Lung (tissue), 12 donors: ENCODE data around the gene ARHGAP9. TPM values are rescaled to one million over a fixed set of nuclear protein-coding genes. Genes with fewer than 3 reads are reported as not detected.

Source experiments
- ATAC-seq: fragments of 200-7000 bp; cut with Tn5 transposase; one replicate; pipeline ENCODE4 v1.9.1; 2020; ENCODE audit warnings: moderate number of reproducible peaks; ENCODE audit not compliant: insufficient read depth, low FRiP score
- DNase-seq, 3 donors: peaks; one replicate each; pipeline ENCODE4 v3.0.0-alpha.2; 2013 to 2017
- H3K27ac ChIP-seq, 2 donors: one replicate each; pipeline ENCODE4 v1.5.1; 2013; ENCODE audit warnings: mild to moderate bottlenecking in 2 of 2, moderate library complexity in 2 of 2, control low read depth in 1 of 2, inconsistent platforms in 1 of 2, low read depth in 1 of 2, low read length in 1 of 2
- H3K27me3 ChIP-seq, 3 donors: one replicate each; pipeline ENCODE4 v1.5.1; 2013; ENCODE audit warnings: low read length in 2 of 3; ENCODE audit not compliant: control insufficient read depth in 3 of 3, insufficient read depth in 3 of 3
- H3K36me3 ChIP-seq, 4 donors: one replicate each; pipeline ENCODE4 v1.5.1; 2013; ENCODE audit warnings: low read length in 4 of 4, mild to moderate bottlenecking in 1 of 4, moderate library complexity in 1 of 4; ENCODE audit not compliant: control insufficient read depth in 4 of 4, insufficient read depth in 4 of 4
- H3K4me1 ChIP-seq, 5 donors: one replicate each; pipeline ENCODE4 v1.5.1; 2013; ENCODE audit warnings: low read length in 5 of 5, mild to moderate bottlenecking in 2 of 5, moderate library complexity in 1 of 5; ENCODE audit not compliant: control insufficient read depth in 5 of 5, insufficient read depth in 5 of 5
- H3K4me3 ChIP-seq: one replicate; pipeline ENCODE4 v1.5.1; 2013; ENCODE audit warnings: mild to moderate bottlenecking, control low read depth, moderate library complexity
- H3K9ac ChIP-seq, 2 donors: one replicate each; pipeline ENCODE4 v1.5.1; 2013; ENCODE audit warnings: low read length in 2 of 2, control low read depth in 1 of 2; ENCODE audit not compliant: insufficient read depth in 1 of 2
- H3K9me3 ChIP-seq, 4 donors: one replicate each; pipeline ENCODE4 v1.5.1; 2013; ENCODE audit warnings: low read length in 3 of 4, mild to moderate bottlenecking in 1 of 4, moderate library complexity in 1 of 4; ENCODE audit not compliant: control insufficient read depth in 4 of 4, insufficient read depth in 3 of 4
- WGBS, 2 donors: extraction: QIAGEN DNeasy Blood & Tissue Kit; methylation state at CpG; one replicate each; pipeline ENCODE4 v1.1.7; 2013; 5-methylcytosine and 5-hydroxymethylcytosine counted together
- polyA plus RNA-seq, 2 donors: library from polyadenylated mRNA; stranded (reverse); fragments of 200-250 nt; gene quantifications; one replicate each; pipeline ENCODE4 v1.2.1, GENCODE V29; 2013
- total RNA-seq, 2 donors: library from RNA; depleted of rRNA in 1 of 2; stranded (reverse); fragments of >200 nt in 1 of 2; gene quantifications; one replicate each; pipeline ENCODE4 v1.2.1, GENCODE V29; 2014 to 2021
- TF ChIP-seq, protein P1 (sequence below): IDR thresholded peaks from 2 replicates; pipeline ENCODE4 v1.5.1; 2012; ENCODE audit warnings: mild to moderate bottlenecking; ENCODE audit errors: control extremely low read depth, extremely low read depth
- donor health status: control.
- donor health status: control.
- donor health status: Bipolar disorder and iron deficiency.
- donor health status: healthy.
- donor health status: DM: yes; HTN: yes; CAD: no.

Gene ARHGAP9
- total and polyA plus RNA-seq, 4 donors: 14.7 to 62.1 (median 33.1) TPM

DNA sequence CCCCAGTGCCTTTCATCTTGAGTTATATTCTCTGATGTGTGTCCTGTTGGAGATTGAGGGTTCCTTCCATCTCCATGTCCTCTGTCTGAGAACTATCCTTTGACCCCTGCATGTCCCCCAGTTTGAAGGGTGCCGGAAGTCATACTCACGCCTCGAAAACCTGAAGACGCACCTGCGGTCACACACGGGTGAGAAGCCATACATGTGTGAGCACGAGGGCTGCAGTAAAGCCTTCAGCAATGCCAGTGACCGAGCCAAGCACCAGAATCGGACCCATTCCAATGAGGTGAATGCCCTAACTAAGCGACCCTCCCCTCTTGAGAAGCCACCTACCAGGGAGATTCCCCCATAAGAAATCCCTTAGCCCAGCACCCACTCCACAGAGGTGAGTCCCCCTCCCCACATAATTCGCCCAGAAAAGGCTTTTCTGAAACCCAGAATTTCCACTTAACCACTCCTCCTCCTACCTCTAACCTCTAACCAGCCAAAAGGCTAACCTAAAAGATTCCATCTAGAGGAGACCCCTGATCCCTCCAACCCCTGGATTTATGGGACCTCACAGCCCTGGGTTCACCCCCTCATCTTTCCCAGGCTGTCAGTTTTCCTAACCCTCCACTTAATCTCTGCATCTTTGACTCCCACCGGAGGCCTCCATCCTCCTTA is 12.3 kb downstream of the ARHGAP9 start:
- Histone ChIP-seq H3K36me3 (peaks cover 0 to 40% (median 16%) of the 10 kb centered on the region in 4 donors), H3K27ac (no peak overlapping the region), H3K27me3 (no peaks in the 10 kb centered on the region), H3K4me3 (no peak overlapping the region), H3K4me1 (peaks cover 0 to 8% (median 0%) of the 10 kb centered on the region in 5 donors), H3K9ac (no peak overlapping the region), H3K9me3 (no peaks in the 10 kb centered on the region)
- TF ChIP-seq, protein P1, sequence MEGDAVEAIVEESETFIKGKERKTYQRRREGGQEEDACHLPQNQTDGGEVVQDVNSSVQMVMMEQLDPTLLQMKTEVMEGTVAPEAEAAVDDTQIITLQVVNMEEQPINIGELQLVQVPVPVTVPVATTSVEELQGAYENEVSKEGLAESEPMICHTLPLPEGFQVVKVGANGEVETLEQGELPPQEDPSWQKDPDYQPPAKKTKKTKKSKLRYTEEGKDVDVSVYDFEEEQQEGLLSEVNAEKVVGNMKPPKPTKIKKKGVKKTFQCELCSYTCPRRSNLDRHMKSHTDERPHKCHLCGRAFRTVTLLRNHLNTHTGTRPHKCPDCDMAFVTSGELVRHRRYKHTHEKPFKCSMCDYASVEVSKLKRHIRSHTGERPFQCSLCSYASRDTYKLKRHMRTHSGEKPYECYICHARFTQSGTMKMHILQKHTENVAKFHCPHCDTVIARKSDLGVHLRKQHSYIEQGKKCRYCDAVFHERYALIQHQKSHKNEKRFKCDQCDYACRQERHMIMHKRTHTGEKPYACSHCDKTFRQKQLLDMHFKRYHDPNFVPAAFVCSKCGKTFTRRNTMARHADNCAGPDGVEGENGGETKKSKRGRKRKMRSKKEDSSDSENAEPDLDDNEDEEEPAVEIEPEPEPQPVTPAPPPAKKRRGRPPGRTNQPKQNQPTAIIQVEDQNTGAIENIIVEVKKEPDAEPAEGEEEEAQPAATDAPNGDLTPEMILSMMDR: no peak
- DNase-seq (no peak), ATAC-seq (no peak)
- WGBS, 2 donors: 89% methylated on average over 12 of the region's 12 CpGs

- ATAC-seq: no peak
- Histone ChIP-seq H3K4me1 (peaks cover 0 to 8% (median 1%) of the 10 kb centered on the region in 5 donors), H3K27ac (no peak overlapping the region), H3K27me3 (peaks cover 0 to 2% (median 0%) of the 10 kb centered on the region in 3 donors), H3K9me3 (no peaks in the 10 kb centered on the region), H3K36me3 (peaks cover 0 to 40% (median 16%) of the 10 kb centered on the region in 4 donors), H3K4me3 (no peak overlapping the region), H3K9ac (no peak overlapping the region)
- TF ChIP-seq, protein P1: no peak
- 76 to 79% methylated on average over 14 of the region's 14 CpGs for WGBS, 2 donors
- DNase-seq: no peak
Measured at GRCh38 chr12:57465747-57466505, 13.7 kb downstream of the ARHGAP9 start.

GRCh38 chr12:57465030-57465746 is 14.5 kb downstream of the ARHGAP9 start:
- TF ChIP-seq, protein P1: no peak
- Histone ChIP-seq H3K27ac (no peak overlapping the region), H3K27me3 (peaks cover 0 to 10% (median 0%) of the 10 kb centered on the region in 3 donors), H3K9ac (no peak overlapping the region), H3K9me3 (no peaks in the 10 kb centered on the region), H3K4me3 (no peak overlapping the region), H3K4me1 (peaks cover 0 to 8% (median 4%) of the 10 kb centered on the region in 5 donors), H3K36me3 (peaks cover 0 to 35% (median 16%) of the 10 kb centered on the region in 4 donors)
- WGBS, 2 donors: 79 to 80% methylated on average over 6 of the region's 6 CpGs
- ATAC-seq (no peak), DNase-seq (no peak)
